ENCODE results near the gene PACRG. TPM values are rescaled to one million over a fixed set of nuclear protein-coding genes. Genes with fewer than 3 reads are reported as not detected.

PACRG gene
- total and polyA plus RNA-seq, 12 donors = 2.1 to 34.6 (median 10.0) TPM

DNA sequence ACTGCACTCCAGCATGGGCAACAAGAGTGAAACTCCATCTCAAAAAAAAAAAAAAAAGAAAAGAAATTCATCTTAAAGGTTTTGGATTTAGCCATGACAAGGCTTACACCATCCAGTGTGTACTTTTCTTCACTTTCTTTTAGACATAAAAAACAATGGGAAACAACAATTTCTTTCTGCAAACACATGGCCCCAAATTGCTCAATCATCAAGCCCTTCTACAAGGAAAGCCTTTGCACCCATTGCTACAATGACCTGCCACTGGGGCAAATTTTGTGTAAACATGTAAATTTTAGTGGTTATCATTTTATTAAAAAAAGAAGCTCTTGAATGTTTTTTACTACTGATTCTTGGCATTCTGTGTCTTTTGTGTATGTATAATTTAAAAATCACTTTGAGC lies 554.9 kb downstream of the PACRG start:
- no peak overlapping the region for H3K4me3 ChIP-seq
- peaks cover 0 to 5% (median 0%) of the 10 kb centered on the region in 11 donors for H3K9me3 ChIP-seq
- H3K36me3 ChIP-seq = no peaks in the 10 kb centered on the region
- intact Hi-C loops (cut with DNase I) = no loop called here
- no peak overlapping the region for H3K27ac ChIP-seq
- TF ChIP-seq CTCF (IDR thresholded peaks at IDR 0.05) = no peak
- no peak for DNase-seq
- ATAC-seq = no peak
- H3K27me3 ChIP-seq = no peaks in the 10 kb centered on the region
- H3K4me1 ChIP-seq = peaks cover 0 to 12% (median 3%) of the 10 kb centered on the region in 9 donors

GRCh38 chr6:163284151-163284550 lies 556.4 kb downstream of the PACRG start:
- Histone ChIP-seq H3K9me3 (peaks cover 0 to 2% (median 0%) of the 10 kb centered on the region in 11 donors), H3K4me1 (peaks cover 0 to 16% (median 5%) of the 10 kb centered on the region in 9 donors), H3K4me3 (no peak overlapping the region), H3K27me3 (no peaks in the 10 kb centered on the region), H3K36me3 (no peaks in the 10 kb centered on the region), H3K27ac (peak overlapping the region in 2 of 10 donors; percentile 8 to 47)
- intact Hi-C loops (cut with DNase I) = no loop called here
- DNase-seq = no peak
- no peak for ATAC-seq
- TF ChIP-seq CTCF (IDR thresholded peaks at IDR 0.05) = no peak
- WGBS, 2 donors = 23 to 26% methylated on average over 5 of the region's 5 CpGs

- no peak for TF ChIP-seq CTCF (IDR thresholded peaks at IDR 0.05)
- Histone ChIP-seq H3K4me1 (peaks cover 0 to 24% (median 5%) of the 10 kb centered on the region in 9 donors), H3K27me3 (no peaks in the 10 kb centered on the region), H3K4me3 (no peak overlapping the region), H3K36me3 (no peaks in the 10 kb centered on the region), H3K27ac (peak overlapping the region in 2 of 10 donors; percentile 30 to 41), H3K9me3 (no peaks in the 10 kb centered on the region)
- WGBS, 2 donors = 87 to 90% methylated on average over 7 of the region's 7 CpGs
- ATAC-seq (no peak), DNase-seq (no peak)
- intact Hi-C loops (cut with DNase I) = loop anchor here in 1 of 10 donors (5.0 kb wide), 1 partner anchor 822 kb away; no protein-coding TSS in a partner anchor
Observed at GRCh38 chr6:163285691-163286090, 557.9 kb downstream of the PACRG start.

- Histone ChIP-seq H3K4me1 (peaks cover 0 to 24% (median 5%) of the 10 kb centered on the region in 9 donors), H3K9me3 (no peaks in the 10 kb centered on the region), H3K4me3 (no peak overlapping the region), H3K27me3 (no peaks in the 10 kb centered on the region), H3K36me3 (no peaks in the 10 kb centered on the region), H3K27ac (peak overlapping the region in 8 of 10 donors; percentile 70 to 93 (median 83))
- no peak for TF ChIP-seq CTCF (IDR thresholded peaks at IDR 0.05)
- intact Hi-C loops (cut with DNase I) = loop anchor here in 1 of 10 donors (5.0 kb wide), 1 partner anchor 820 kb away; no protein-coding TSS in a partner anchor
- DNase-seq (no peak), ATAC-seq (no peak)
- WGBS, 2 donors = 95 to 97% methylated on average over 8 of the region's 8 CpGs
Observed at GRCh38 chr6:163287626-163288025, 559.9 kb downstream of the PACRG start.

Measured in heart right ventricle (tissue), 16 donors.